GM19023 (cell line): Measurements from ENCODE around the gene AUTS2.

ENCODE experiments used
- ATAC-seq: cut with Tn5 transposase; IDR thresholded peaks from one replicate; pipeline ENCODE4 v1.9.1; 2021; ENCODE audit warnings: mild to moderate bottlenecking, moderate library complexity; ENCODE audit not compliant: unreplicated experiment

The AUTS2 gene

GRCh38 chr7:70208236-70209063 is 610.2 kb downstream of the AUTS2 start:
- ATAC-seq, result no peak

- no peak for ATAC-seq
Observed at GRCh38 chr7:70210200-70210935, 612.1 kb downstream of the AUTS2 start.

- ATAC-seq, result no peak
Observed at GRCh38 chr7:70210936-70211310, 612.6 kb downstream of the AUTS2 start.

- no peak for ATAC-seq
Observed at GRCh38 chr7:70212281-70212680, 614.0 kb downstream of the AUTS2 start.

GRCh38 chr7:70214071-70214470 is 615.8 kb downstream of the AUTS2 start:
- ATAC-seq, result no peak

GRCh38 chr7:70215491-70215890 is 617.2 kb downstream of the AUTS2 start:
- no peak for ATAC-seq

GRCh38 chr7:70217571-70217970 is 619.3 kb downstream of the AUTS2 start:
- no peak for ATAC-seq

- ATAC-seq, result no peak
Observed at GRCh38 chr7:70218006-70218405, 619.7 kb downstream of the AUTS2 start.

GRCh38 chr7:70219061-70219460 is 620.8 kb downstream of the AUTS2 start:
- ATAC-seq, result no peak

GRCh38 chr7:70229242-70229641 is 631.0 kb downstream of the AUTS2 start:
- no peak for ATAC-seq

- no peak for ATAC-seq
Observed at GRCh38 chr7:70230761-70231160, 632.5 kb downstream of the AUTS2 start.

GRCh38 chr7:70233776-70234175 is 635.5 kb downstream of the AUTS2 start:
- ATAC-seq, result no peak

- ATAC-seq, result no peak
Observed at GRCh38 chr7:70237256-70237655, 639.0 kb downstream of the AUTS2 start.

- peak; percentile 100 for ATAC-seq
Observed at GRCh38 chr7:70237831-70238575, 639.7 kb downstream of the AUTS2 start.

- ATAC-seq, result no peak
Observed at GRCh38 chr7:70239918-70240317, 641.6 kb downstream of the AUTS2 start.

- ATAC-seq, result no peak
Observed at GRCh38 chr7:70240873-70241272, 642.6 kb downstream of the AUTS2 start.

- ATAC-seq, result no peak
Observed at GRCh38 chr7:70241536-70242175, 643.4 kb downstream of the AUTS2 start.

- ATAC-seq, result no peak
Observed at GRCh38 chr7:70242826-70243225, 644.6 kb downstream of the AUTS2 start.

GRCh38 chr7:70243443-70243842 is 645.2 kb downstream of the AUTS2 start:
- ATAC-seq, result no peak

- no peak for ATAC-seq
Observed at GRCh38 chr7:70257921-70258320, 659.6 kb downstream of the AUTS2 start.

GRCh38 chr7:70259502-70259901 is 661.2 kb downstream of the AUTS2 start:
- ATAC-seq, result no peak
